GM18498 (cell line): ENCODE measurements around the gene SHB.
"Not testable (repeated sequence)": the region's sequence is repeated elsewhere in the genome, so short reads cannot be mapped to it uniquely, and the experiment has no call there.

Experiments
- ATAC-seq: cut with Tn5 transposase; IDR thresholded peaks from one replicate; pipeline ENCODE4 v1.9.1; 2021; ENCODE audit warnings: mild to moderate bottlenecking, moderate library complexity; ENCODE audit not compliant: unreplicated experiment

The SHB gene

GRCh38 chr9:37909836-37910235 is 159.2 kb downstream of the SHB start:
- ATAC-seq: not testable (repeated sequence)

- no peak for ATAC-seq
These were observed 159.7 kb downstream of the SHB start for GRCh38 chr9:37909326-37909725.

- ATAC-seq: no peak
These were observed 160.3 kb downstream of the SHB start for GRCh38 chr9:37908698-37909186.

GRCh38 chr9:37908283-37908682 is 160.7 kb downstream of the SHB start:
- no peak for ATAC-seq

- ATAC-seq: no peak
These were observed 162.5 kb downstream of the SHB start for GRCh38 chr9:37906312-37907239.

- no peak for ATAC-seq
These were observed 163.3 kb downstream of the SHB start for GRCh38 chr9:37905776-37906175.

- ATAC-seq: no peak
These were observed 163.9 kb downstream of the SHB start for GRCh38 chr9:37905131-37905505.

- no peak for ATAC-seq
These were observed 164.4 kb downstream of the SHB start for GRCh38 chr9:37904445-37905130.

GRCh38 chr9:37903647-37904444 is 165.2 kb downstream of the SHB start, which contains the start of gene SLC25A51:
Gene SLC25A51, minus strand, starts transcription at chr9:37904127. Its CDS starts 15,577 bp downstream, at chr9:37888550.
- peak; percentile 86 for ATAC-seq

- peak; percentile 19 for ATAC-seq
These were observed 166.0 kb downstream of the SHB start for GRCh38 chr9:37902796-37903646.

GRCh38 chr9:37902131-37902530 is 166.9 kb downstream of the SHB start:
- no peak for ATAC-seq

GRCh38 chr9:37899041-37899440 is 170.0 kb downstream of the SHB start:
- no peak for ATAC-seq

GRCh38 chr9:37897665-37898064 is 171.4 kb downstream of the SHB start:
- ATAC-seq: no peak

GRCh38 chr9:37892063-37892462 is 177.0 kb downstream of the SHB start:
- no peak for ATAC-seq

- ATAC-seq: not testable (repeated sequence)
These were observed 178.0 kb downstream of the SHB start for GRCh38 chr9:37891042-37891441.

- ATAC-seq: no peak
These were observed 179.5 kb downstream of the SHB start for GRCh38 chr9:37889536-37889935.

GRCh38 chr9:37887977-37888583 is 180.9 kb downstream of the SHB start:
- ATAC-seq: not testable (repeated sequence)

- no peak for ATAC-seq
These were observed 188.0 kb downstream of the SHB start for GRCh38 chr9:37880916-37881479.

- no peak for ATAC-seq
These were observed 192.7 kb downstream of the SHB start for GRCh38 chr9:37876376-37876775.
